ENCODE results near the gene HDDC3.

HDDC3 gene

DNA sequence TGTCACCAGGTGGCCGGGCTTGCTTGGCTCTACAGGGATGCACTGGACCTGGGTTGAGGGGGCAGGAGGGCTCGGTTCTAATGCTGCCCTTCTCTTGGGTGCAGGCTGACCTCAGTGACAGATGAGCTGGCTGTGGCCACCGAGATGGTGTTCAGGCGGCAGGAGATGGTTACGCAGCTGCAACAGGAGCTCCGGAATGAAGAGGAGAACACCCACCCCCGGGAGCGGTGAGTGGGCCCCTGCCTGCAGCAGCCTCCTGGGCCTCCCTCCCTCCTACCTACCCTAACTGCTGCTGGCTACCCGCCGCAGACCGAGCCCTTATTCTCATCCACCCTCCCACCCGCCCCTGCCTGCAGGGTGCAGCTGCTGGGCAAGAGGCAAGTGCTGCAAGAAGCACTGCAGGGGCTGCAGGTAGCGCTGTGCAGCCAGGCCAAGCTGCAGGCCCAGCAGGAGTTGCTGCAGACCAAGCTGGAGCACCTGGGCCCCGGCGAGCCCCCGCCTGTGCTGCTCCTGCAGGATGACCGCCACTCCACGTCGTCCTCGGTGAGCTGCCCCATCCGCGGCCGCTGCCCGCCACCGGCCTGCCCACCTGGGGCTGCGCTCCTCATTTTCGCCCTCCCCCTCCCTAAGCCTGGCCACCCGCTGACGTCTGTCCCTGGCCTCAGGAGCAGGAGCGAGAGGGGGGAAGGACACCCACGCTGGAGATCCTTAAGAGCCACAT is 42.5 kb downstream of the HDDC3 start:
- DNase-seq: no peak

DNA sequence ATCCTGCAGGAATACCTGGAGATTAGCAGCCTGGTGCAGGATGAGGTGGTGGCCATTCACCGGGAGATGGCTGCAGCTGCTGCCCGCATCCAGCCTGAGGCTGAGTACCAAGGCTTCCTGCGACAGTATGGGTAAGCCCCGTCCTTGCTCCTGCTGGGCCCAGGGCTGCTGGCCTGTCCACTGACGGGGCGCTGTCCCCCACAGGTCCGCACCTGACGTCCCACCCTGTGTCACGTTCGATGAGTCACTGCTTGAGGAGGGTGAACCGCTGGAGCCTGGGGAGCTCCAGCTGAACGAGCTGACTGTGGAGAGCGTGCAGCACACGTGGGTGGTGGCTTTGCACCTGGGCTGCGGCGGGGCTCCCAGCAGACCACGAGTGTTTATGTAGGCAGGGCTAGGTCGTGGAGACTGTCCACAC is 43.0 kb downstream of the HDDC3 start:
- no peak for DNase-seq

DNA sequence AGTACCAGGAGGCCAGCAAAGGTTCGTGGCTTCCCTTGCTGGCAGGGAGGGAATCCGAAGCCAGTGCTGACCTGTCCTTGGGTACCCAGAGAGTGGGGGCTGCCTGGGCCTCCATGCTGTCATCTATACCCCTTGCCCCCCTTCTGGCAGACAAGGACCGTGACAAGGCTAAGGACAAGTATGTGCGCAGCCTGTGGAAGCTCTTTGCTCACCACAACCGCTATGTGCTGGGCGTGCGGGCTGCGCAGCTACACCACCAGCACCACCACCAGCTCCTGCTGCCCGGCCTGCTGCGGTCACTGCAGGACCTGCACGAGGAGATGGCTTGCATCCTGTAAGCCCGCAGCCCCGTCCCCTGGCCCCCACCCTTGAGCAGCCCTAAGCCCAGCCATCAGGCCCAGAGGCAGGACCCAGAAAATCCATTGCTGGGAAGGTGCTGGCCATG is 45.3 kb downstream of the HDDC3 start:
- DNase-seq: no peak

DNA sequence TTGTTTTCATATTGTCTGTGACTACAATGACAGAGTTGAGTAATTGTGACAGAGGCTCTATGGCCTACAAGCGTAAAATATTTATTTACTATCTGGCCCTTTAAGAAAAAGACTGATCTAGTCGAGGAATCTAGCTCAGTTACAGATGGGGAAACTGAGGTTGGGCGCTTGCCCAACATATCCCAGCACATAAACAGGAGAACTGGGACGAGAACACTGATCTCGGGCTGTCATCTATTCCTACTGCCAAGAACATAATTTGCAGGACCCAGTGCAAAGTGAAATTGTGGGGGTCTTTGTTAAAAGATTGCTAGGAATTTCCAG is 46.1 kb downstream of the HDDC3 start:
- DNase-seq: no peak

DNA sequence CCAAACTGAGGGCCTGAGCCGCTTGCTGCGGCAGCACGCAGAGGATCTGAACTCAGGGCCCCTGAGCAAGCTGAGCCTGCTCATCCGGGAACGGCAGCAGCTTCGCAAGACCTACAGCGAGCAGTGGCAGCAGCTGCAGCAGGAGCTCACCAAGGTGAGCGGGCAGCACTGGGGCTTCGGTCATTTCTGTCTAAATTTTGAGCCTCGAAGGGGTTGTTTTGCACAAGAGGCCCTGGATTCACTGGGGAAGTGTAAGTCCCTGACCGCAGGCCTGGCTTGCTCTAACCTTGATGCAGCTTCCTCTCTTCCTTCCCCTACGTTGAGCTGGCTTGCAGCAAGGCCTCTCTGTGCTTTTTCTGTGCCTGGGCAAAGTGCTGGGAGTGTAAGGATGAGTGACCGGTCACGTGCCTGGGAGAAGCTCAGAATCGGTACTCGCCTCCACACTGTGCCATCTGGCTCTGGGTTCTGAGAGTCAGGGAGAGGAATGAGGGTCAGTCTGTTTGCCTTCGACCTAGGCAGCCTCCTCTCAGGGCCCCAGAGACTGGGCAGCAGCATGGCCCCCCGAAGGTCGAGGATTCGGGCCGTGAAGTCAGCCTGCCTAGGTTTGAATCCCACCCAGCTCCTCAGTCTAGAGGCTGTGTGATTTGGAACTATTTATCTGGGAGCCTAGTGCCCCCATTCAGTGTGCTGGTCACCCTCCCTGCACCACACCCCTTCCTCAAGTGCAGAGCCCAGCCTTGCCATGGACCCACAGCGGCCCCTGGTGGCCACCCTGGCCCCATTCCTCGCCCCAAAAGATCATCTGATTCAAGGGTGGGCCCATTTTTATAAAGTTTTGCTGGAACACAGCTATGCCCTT is 46.7 kb downstream of the HDDC3 start:
- no peak for DNase-seq

DNA sequence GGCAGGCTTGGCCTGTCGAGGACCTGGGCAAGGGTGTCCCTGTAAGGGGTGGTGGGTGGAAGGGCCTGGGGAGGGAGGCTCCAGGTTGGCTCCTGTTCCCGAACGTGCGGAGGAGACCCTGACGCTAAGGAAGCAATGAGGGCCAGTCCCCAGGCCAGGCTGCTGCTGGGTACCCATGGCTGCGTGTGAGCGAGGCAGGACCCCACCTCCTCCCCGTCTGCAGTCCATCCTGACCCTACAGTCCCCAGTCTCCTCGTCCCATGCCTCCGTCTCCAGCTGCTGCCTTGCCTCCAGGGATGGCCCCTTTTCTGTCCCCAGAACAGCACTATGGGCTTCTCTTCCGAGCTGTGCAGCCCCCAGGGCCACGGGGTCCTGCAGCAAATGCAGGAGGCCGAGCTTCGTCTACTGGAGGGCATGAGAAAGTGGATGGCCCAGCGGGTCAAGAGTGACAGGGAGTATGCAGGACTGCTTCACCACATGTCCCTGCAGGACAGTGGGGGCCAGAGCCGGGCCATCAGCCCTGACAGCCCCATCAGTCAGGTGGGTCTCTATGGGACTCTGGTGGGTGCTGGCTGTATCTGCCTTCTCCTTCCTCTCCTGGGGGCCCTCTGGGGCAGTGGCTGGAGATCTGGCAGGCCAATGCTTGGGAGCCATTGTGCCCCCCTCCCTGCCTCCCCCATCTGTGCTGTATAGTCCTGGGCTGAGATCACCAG is 47.5 kb downstream of the HDDC3 start:
- no peak for DNase-seq

DNA sequence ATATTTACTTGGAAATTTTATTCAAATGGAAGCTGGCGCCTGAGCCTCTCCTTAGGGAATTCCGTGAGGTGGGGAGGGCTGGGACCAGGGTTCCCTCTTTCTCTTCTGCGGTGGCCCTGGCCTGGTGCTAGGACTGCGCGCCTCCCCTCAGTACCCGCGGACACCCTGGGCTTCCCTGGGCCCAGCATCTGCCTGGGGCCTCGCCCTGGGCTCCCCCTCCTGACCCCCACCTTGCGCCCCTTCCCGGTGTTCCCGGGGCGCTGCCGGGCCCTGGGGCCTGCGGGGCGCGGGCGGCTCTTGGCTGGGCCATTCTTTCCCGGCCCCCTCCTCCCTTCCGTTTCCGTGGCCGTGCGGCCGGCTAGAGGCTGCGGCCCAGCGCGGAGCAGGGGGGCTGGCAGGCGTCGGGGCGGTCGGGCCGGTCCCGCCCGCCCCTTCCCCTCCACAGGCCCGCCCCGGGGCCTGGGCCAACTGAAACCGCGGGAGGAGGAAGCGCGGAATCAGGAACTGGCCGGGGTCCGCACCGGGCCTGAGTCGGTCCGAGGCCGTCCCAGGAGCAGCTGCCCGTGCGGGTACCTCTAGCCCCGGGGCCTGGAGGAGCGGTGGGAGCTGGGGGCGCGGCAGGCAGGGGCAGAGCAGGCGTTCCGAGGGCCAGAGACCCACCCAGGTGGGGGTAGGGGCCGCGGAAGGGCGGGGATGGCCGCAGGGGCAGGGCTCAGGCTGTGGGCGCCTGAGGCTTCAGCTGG is 48.2 kb downstream of the HDDC3 start, which contains the start of gene FES:
TSS of gene FES (plus strand) at position 529 of the 743 bp plus-strand sequence. CDS start 542 bp downstream, outside the sequence.
- DNase-seq: no peak

DNA sequence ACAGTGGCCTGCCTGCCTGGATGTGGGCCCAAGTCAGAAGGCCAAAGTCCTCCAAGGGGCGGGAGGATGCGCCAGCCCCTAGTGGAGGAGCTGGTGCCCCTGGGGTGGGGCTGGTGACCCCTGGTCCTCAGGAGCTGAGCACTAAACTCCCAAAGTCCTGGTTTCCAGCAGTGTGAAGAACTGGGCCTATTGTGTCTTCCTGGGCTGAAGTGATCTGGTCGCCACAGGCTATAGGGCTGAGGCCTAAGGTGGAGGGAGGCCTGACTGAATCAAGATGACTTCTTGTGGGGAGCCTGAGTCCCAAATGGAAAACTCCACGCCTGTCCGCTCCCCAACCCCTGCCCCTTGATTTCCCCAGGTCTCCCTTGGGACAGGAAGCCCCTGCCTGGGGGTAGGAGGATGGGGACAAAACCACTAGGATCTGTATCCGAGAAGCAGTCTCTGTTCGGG is 48.8 kb downstream of the HDDC3 start:
- DNase-seq: no peak

DNA sequence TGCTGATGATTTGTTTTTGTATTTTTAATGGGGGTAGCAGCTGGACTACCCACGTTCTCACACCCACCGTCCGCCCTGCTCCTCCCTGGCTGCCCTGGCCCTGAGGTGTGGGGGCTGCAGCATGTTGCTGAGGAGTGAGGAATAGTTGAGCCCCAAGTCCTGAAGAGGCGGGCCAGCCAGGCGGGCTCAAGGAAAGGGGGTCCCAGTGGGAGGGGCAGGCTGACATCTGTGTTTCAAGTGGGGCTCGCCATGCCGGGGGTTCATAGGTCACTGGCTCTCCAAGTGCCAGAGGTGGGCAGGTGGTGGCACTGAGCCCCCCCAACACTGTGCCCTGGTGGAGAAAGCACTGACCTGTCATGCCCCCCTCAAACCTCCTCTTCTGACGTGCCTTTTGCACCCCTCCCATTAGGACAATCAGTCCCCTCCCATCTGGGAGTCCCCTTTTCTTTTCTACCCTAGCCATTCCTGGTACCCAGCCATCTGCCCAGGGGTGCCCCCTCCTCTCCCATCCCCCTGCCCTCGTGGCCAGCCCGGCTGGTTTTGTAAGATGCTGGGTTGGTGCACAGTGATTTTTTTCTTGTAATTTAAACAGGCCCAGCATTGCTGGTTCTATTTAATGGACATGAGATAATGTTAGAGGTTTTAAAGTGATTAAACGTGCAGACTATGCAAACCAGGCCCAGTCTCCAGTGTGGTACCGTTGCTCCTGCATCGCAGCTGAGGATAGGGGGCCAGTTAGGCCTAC is 49.4 kb downstream of the HDDC3 start:
- DNase-seq: no peak

DNA sequence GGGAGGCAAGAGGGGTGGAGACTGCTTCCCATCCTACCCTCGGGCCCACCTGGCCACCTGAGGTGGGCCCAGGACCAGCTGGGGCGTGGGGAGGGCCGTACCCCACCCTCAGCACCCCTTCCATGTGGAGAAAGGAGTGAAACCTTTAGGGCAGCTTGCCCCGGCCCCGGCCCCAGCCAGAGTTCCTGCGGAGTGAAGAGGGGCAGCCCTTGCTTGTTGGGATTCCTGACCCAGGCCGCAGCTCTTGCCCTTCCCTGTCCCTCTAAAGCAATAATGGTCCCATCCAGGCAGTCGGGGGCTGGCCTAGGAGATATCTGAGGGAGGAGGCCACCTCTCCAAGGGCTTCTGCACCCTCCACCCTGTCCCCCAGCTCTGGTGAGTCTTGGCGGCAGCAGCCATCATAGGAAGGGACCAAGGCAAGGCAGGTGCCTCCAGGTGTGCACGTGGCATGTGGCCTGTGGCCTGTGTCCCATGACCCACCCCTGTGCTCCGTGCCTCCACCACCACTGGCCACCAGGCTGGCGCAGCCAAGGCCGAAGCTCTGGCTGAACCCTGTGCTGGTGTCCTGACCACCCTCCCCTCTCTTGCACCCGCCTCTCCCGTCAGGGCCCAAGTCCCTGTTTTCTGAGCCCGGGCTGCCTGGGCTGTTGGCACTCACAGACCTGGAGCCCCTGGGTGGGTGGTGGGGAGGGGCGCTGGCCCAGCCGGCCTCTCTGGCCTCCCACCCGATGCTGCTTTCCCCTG is 50.2 kb downstream of the HDDC3 start:
- DNase-seq: no peak

DNA sequence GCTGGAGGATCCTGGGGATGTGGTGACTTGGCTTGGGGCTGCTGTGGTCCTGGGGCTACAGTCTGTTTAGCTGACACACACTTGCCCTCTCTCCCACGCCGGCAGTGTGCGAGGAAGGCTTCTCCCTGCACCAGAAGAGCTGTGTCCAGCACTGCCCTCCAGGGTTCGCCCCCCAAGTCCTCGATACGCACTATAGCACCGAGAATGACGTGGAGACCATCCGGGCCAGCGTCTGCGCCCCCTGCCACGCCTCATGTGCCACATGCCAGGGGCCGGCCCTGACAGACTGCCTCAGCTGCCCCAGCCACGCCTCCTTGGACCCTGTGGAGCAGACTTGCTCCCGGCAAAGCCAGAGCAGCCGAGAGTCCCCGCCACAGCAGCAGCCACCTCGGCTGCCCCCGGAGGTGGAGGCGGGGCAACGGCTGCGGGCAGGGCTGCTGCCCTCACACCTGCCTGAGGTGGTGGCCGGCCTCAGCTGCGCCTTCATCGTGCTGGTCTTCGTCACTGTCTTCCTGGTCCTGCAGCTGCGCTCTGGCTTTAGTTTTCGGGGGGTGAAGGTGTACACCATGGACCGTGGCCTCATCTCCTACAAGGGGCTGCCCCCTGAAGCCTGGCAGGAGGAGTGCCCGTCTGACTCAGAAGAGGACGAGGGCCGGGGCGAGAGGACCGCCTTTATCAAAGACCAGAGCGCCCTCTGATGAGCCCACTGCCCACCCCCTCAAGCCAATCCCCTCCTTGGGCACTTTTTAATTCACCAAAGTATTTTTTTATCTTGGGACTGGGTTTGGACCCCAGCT is 51.0 kb downstream of the HDDC3 start:
- DNase-seq: no peak

DNA sequence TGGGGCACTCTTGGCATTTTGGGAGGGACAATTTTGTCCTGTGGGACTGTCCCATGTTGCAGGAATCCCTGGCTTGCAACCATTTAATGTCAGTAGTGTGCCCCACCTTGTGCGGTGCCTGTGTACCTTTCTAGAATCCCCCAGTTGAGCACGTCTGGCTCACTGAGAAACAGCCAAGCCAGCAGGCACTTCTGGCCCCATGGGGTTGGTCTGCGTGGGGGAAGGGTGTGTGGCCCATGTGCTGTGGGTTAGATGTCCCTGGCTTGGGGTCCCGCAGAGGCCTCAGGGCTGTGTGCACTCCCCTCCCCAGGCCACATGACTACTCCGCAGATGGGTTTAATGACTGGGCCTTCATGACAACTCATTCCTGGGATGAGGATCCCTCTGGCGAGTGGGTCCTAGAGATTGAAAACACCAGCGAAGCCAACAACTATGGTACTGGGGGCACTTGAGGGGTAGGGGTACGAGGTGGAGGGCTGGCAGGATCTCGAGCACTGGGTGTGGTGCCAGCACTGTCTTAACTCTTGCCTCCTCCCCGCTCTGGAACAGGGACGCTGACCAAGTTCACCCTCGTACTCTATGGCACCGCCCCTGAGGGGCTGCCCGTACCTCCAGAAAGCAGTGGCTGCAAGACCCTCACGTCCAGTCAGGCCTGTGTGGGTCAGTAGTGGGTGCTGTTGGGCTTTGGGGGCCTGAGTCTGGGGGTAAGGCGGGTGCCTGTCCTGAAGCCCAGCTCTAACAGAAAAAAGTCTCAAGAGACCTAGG is 51.8 kb downstream of the HDDC3 start:
- no peak for DNase-seq
